IPS DF 4.7 (cell line): ENCODE results near the gene COX5B.
A peak's percentile ranks its signal among the peaks of the same experiment; 100 is the strongest.

Experiments used
- DNase-seq: peaks from one replicate; pipeline ENCODE4 v3.0.0-alpha.2; 2013; ENCODE audit warnings: low spot score; ENCODE audit errors: extremely low read depth

The COX5B gene

GRCh38 chr2:97653874-97654273, 8.0 kb downstream of the COX5B start:
- DNase-seq = no peak

- no peak for DNase-seq
Observed at GRCh38 chr2:97654309-97654708, 8.4 kb downstream of the COX5B start.

DNA sequence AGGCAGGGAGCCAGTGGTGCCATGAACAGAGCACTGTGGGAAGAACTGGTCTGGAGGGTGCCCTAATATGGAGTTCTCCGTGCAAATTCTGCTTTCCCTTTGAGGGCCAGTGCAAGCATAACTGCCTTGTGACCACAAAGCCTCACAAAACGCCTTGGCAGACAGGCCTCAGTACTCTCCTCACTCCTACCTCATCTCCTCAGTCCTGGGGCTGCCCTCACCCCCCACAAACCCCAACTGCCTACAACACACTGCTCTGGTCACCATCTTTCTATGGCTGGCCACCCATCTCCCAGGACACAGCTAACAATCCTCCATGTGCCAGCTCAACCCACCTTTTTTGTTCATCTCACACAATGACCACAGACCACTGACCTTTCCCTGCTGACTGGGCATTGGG, 8.9 kb downstream of the COX5B start:
- no peak for DNase-seq

GRCh38 chr2:97656129-97656755, 10.4 kb downstream of the COX5B start:
- no peak for DNase-seq

DNA sequence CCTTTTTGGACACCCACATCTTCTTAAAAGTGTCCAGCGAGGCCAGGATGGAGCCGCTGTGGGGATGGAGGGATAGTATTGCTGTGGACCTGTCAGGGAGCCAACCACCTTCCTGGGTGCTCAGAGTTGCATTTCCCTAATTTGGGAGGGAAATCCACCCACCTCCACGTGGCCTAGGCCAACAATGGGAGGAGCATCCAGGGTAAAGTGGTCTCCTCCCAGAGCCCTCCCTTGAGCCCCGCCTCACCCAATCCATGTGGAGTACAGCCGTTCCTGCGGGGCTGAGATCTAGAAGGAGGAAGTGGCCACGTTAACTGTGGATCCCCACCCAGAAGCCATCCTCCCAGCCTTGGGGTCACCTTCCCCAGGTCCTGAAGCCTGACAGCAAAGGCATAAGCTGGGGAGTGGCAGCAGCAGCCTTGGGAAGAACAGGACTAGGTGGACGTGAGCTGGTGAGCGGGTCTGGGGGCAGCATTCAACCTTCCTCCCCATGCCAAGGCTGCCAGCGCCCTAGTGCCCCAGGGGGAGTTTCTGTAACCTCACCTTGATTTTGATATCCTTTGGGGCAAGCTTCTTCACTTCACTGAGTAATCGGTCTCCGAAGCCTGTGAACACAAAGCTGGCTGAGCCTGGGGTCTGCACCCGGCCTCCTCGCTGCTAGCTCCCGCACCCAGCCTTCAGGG, 11.2 kb downstream of the COX5B start:
- DNase-seq = no peak

- DNase-seq = no peak
Observed at GRCh38 chr2:97657986-97658690, 12.3 kb downstream of the COX5B start.

GRCh38 chr2:97658691-97659157, 12.9 kb downstream of the COX5B start:
- DNase-seq = no peak

GRCh38 chr2:97659256-97660043, 13.6 kb downstream of the COX5B start:
- DNase-seq = no peak

GRCh38 chr2:97660044-97660774, 14.3 kb downstream of the COX5B start:
- DNase-seq = no peak

- no peak for DNase-seq
Observed at GRCh38 chr2:97660775-97661389, 15.0 kb downstream of the COX5B start.

DNA sequence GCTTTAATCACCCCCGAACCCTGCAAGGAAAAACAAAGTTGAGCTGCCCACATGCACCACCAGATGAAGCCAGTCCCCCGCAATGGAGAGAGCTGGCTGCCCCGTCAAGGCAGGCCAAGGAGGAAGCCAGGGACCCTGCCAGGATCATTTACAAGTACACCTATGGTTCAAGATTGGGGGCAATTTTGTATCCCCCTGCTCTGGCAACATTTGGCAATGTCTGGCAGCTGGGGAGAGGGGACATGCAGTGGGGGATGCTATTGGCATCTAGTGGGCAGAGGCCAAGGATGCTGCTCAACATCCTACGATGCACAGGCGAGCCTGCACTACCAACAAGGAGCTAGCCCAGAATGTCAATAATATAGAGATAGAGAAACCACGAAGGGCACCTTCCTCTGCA, 16.1 kb downstream of the COX5B start:
- DNase-seq = no peak

DNA sequence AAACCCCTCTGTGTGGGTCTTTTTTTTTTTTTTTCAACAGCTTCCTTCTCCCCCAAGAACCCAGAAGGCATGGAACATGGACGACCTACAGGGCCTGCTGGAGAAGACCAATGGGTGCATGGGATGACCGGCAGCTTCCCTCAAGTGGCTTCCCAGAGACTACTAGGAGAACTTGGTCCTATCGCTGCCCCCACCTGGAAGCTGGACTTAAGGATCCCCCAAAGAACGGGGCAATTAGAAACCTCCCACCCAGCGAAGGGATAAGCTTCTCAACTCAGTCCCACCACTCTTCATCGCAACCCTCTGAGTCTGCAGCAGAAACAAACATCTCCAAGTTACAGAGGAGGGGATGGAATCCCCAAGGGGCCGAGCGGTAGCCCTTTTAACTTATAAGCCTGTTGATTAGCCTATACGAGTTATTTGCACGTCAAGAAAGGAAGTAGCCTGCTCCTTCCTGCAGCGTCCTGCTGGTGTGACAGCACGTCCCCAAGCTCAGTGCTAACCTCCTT, 16.6 kb downstream of the COX5B start:
- no peak for DNase-seq

GRCh38 chr2:97662895-97663625, 17.2 kb downstream of the COX5B start:
- DNase-seq = no peak

GRCh38 chr2:97663626-97663961, 17.7 kb downstream of the COX5B start:
- no peak for DNase-seq

GRCh38 chr2:97663962-97664635, 18.2 kb downstream of the COX5B start, which contains the start of gene ACTR1B:
ACTR1B (minus strand) TSS chr2:97664044; CDS start chr2:97663890, 154 bp downstream.
- DNase-seq = peak; percentile 90

DNA sequence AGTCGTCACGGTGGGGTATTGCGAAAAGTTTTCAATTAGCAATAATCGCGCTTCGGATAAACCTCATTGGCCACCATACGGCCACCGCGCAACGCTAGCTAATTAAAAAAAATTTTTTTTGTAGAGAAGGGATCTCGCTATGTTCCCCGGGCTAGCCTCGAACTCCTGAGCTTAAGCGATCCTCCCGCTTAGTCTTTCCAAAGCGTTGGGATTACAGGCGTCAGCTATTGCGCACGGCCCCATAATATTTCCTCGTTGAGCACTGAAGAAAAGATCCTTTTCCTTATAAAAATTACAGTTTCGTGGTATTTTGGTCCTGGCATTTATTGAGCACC, 18.7 kb downstream of the COX5B start:
- DNase-seq = no peak

DNA sequence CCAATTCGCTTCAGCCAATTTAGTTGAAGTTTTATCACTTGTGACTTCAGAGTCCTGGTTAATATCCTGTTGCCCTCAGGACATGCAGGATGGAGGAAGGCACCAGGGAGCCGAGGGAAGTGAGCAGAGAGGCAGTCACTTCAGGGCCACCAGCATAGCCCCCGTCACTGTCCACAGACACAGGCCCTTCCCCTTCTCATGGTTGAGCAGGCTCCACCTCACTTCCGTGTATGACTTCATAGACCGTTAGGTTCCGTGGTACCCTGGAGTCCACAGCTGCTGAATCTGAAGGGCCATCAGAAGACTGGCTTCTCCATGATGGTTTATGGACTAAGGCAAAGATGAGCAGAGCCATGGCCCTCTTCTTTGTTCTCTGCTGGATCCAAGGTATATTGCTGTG, 23.6 kb downstream of the COX5B start, which contains the start of gene C2orf92:
Gene C2orf92 (plus strand): TSS at position 266 of the 400 bp plus-strand sequence. CDS start 76 bp downstream, at position 342.
- DNase-seq = no peak

DNA sequence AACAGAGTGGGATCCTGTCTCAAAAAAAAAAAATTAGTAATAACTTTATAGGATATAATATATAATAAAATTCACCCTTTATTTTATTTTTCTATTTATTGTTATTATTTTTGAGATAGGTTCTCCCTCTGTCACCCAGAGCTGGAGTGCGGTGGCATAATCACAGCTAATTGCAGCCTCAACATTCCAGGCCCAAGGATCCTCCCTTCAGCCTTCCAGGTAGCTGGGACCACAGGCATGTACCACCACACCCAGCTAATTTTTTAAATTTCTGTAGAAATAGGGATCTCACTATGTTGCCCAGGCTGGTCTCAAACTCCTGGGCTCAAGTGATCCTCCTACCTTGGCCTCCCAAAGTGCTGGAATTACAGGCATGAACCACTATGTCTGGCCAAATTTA, 24.6 kb downstream of the COX5B start:
- no peak for DNase-seq

- no peak for DNase-seq
Observed at GRCh38 chr2:97671526-97671925, 25.7 kb downstream of the COX5B start.
